Adrenal gland (tissue), 5 donors: ENCODE data around the gene PRDM16.

Source experiments
- POLR2A ChIP-seq, 2 donors: fragments of 450-650 bp; IDR thresholded peaks; one replicate each; pipeline ENCODE4 v1.6.1; 2017; ENCODE audit warnings: antibody characterized with exemption in 2 of 2, mild to moderate bottlenecking in 2 of 2, moderate library complexity in 1 of 2
- TF ChIP-seq, protein P1 (sequence below), 6 experiments: fragments of 450-650 bp in 4 of 6; fragments of 200-600 bp in 2 of 6; sonication (generic) in 1 of 6; IDR thresholded peaks; 1 replicate in 5 of 6; 2 replicates in 1 of 6; pipeline versions ENCODE4 v1.5.1 to v1.8.0; 2016 to 2021; ENCODE audit warnings: antibody characterized with exemption in 6 of 6, mild to moderate bottlenecking in 2 of 6, moderate library complexity in 1 of 6
- donor health status: DM: no; HTN: no; CAD: no.

DNA sequence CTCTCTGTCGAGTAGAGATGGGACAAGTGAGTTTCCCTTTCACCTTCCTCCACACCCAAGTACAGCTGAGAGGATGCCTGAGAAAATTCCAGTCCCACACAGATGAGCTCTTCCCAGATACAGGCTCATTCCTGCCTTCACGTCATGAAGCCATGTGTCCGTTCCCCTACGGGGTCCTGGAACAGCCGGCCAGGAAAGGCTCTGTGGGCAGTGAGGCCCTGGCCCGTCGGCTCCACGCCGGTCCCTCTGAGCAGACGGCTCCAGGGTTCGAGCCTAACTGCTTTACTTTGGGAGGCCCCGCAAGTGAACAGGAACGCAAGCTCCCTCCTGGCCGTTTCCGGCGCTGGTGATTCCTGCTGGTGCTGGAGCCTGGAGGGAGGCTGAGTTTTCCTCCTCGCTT lies 328.3 kb downstream of the PRDM16 start:
- TF ChIP-seq, protein P1, sequence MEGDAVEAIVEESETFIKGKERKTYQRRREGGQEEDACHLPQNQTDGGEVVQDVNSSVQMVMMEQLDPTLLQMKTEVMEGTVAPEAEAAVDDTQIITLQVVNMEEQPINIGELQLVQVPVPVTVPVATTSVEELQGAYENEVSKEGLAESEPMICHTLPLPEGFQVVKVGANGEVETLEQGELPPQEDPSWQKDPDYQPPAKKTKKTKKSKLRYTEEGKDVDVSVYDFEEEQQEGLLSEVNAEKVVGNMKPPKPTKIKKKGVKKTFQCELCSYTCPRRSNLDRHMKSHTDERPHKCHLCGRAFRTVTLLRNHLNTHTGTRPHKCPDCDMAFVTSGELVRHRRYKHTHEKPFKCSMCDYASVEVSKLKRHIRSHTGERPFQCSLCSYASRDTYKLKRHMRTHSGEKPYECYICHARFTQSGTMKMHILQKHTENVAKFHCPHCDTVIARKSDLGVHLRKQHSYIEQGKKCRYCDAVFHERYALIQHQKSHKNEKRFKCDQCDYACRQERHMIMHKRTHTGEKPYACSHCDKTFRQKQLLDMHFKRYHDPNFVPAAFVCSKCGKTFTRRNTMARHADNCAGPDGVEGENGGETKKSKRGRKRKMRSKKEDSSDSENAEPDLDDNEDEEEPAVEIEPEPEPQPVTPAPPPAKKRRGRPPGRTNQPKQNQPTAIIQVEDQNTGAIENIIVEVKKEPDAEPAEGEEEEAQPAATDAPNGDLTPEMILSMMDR (IDR thresholded peaks at IDR 0.05) = no peak
- TF ChIP-seq POLR2A (IDR thresholded peaks at IDR 0.05) = no peak
